ENCODE measurements around the gene MRGPRX3. TPM values are rescaled to one million over a fixed set of nuclear protein-coding genes. Genes with fewer than 3 reads are reported as not detected.

The MRGPRX3 gene
- total and polyA plus RNA-seq, 4 donors: 0.12 to 0.18 TPM; not detected in 2

DNA sequence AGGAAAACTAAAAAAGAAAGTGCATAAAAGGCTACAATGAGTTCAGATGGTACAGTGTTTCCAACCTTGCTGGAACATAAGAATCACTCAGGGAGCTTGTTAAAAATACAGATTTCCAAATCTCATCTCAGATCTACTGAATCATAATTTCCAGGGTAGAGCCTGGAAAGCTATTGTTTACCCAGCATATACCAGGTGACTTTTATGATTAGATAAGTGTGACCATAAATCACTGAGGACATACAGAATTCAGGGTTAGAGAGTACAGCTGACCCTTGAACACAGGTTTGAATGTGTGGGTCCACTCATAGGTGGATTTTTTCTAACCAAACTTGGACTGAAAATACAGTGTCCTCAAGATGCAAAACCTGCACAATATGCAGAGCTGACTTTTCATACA lies 38.4 kb upstream of the MRGPRX3 start:
- peaks cover 19 to 44% (median 23%) of the 10 kb centered on the region in 4 donors for H3K36me3 ChIP-seq (ENCODE audit: control insufficient read depth in 4 of 4, insufficient read depth in 4 of 4, low read length in 4 of 4)

GRCh38 chr11:18100926-18101656 lies 31.3 kb upstream of the MRGPRX3 start:
- Histone ChIP-seq H3K4me3 (no peak overlapping the region), H3K36me3 (ENCODE audit: control insufficient read depth in 4 of 4, insufficient read depth in 4 of 4, low read length in 4 of 4) (peaks cover 10 to 28% (median 18%) of the 10 kb centered on the region in 4 donors), H3K4me1 (ENCODE audit: control insufficient read depth in 5 of 5, insufficient read depth in 5 of 5, low read length in 5 of 5) (peaks cover 0 to 10% (median 9%) of the 10 kb centered on the region in 5 donors), H3K27ac (ENCODE audit: low read depth in 1 of 2, low read length in 1 of 2) (no peak overlapping the region), H3K9ac (ENCODE audit: insufficient read depth in 1 of 2, low read length in 2 of 2) (no peak overlapping the region), H3K9me3 (ENCODE audit: control insufficient read depth in 4 of 4, insufficient read depth in 3 of 4, low read length in 3 of 4) (no peaks in the 10 kb centered on the region), H3K27me3 (ENCODE audit: control insufficient read depth in 3 of 3, insufficient read depth in 3 of 3, low read length in 2 of 3) (no peaks in the 10 kb centered on the region)
- ATAC-seq (ENCODE audit: insufficient read depth, low FRiP score) (no peak), DNase-seq (no peak)
- no peak for TF ChIP-seq CTCF (IDR thresholded peaks at IDR 0.05; ENCODE audit: control extremely low read depth, extremely low read depth)
- WGBS, 2 donors: 30 to 80% methylated on average over 6 of the region's 6 CpGs

More for the DNA sequence above, 38.4 kb upstream of the MRGPRX3 start:
- no peak overlapping the region for H3K4me3 ChIP-seq
- TF ChIP-seq CTCF (IDR thresholded peaks at IDR 0.05; ENCODE audit: control extremely low read depth, extremely low read depth): no peak
- no peak overlapping the region for H3K9ac ChIP-seq (ENCODE audit: insufficient read depth in 1 of 2, low read length in 2 of 2)
- no peaks in the 10 kb centered on the region for H3K9me3 ChIP-seq (ENCODE audit: control insufficient read depth in 4 of 4, insufficient read depth in 3 of 4, low read length in 3 of 4)
- H3K4me1 ChIP-seq (ENCODE audit: control insufficient read depth in 5 of 5, insufficient read depth in 5 of 5, low read length in 5 of 5): no peaks in the 10 kb centered on the region
- no peak overlapping the region for H3K27ac ChIP-seq (ENCODE audit: low read depth in 1 of 2, low read length in 1 of 2)
- ATAC-seq (ENCODE audit: insufficient read depth, low FRiP score) (no peak), DNase-seq (no peak)
- H3K27me3 ChIP-seq (ENCODE audit: control insufficient read depth in 3 of 3, insufficient read depth in 3 of 3, low read length in 2 of 3): no peaks in the 10 kb centered on the region

DNA sequence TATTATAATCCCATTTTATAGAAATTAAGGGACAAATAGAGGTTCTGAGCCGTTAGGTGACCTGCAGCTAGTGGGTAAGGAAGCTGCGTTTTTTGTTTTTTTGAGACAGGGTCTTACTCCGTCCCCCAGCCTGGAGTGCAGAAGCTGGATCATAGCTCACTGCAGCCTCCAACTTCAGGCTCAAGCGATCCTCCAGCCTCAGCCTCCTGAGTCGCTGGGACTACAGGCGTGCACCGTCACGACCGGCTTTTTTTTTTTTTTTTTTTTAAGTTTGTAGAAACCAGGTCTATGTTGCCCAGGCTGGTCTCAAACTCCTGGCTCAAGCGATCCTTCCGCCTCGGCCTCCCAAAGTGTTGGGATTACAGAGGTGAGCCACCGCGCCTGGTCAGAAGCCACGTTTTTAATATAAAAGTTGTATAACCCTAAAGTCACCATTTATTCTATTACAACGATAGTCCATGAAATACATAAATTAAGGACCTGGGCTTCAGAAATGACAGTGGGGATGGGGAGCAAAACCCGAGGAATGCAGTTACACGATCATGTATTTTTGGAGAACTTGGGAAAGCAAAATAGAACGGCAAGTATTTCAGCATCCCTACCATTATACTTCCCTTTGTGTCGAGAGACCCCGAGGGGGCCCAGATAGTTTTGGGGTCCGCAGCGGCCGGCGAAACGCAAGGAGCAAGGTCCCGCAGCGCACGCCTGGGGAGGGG lies 27.1 kb upstream of the MRGPRX3 start:
- H3K27me3 ChIP-seq (ENCODE audit: control insufficient read depth in 3 of 3, insufficient read depth in 3 of 3, low read length in 2 of 3): no peaks in the 10 kb centered on the region
- peaks cover 0 to 12% (median 10%) of the 10 kb centered on the region in 5 donors for H3K4me1 ChIP-seq (ENCODE audit: control insufficient read depth in 5 of 5, insufficient read depth in 5 of 5, low read length in 5 of 5)
- WGBS, 2 donors: 20 to 22% methylated on average over 29 of the region's 29 CpGs
- no peak for TF ChIP-seq CTCF (IDR thresholded peaks at IDR 0.05; ENCODE audit: control extremely low read depth, extremely low read depth)
- H3K27ac ChIP-seq (ENCODE audit: low read depth in 1 of 2, low read length in 1 of 2): peak overlapping the region; percentile 64 to 84
- ATAC-seq (ENCODE audit: insufficient read depth, low FRiP score): no peak
- DNase-seq: peak in 1 of 3 donors; percentile 4
- H3K36me3 ChIP-seq (ENCODE audit: control insufficient read depth in 4 of 4, insufficient read depth in 4 of 4, low read length in 4 of 4): peaks cover 9 to 28% (median 12%) of the 10 kb centered on the region in 4 donors
- peak overlapping the region; percentile 100 for H3K4me3 ChIP-seq
- peak overlapping the region; percentile 47 to 60 for H3K9ac ChIP-seq (ENCODE audit: insufficient read depth in 1 of 2, low read length in 2 of 2)
- H3K9me3 ChIP-seq (ENCODE audit: control insufficient read depth in 4 of 4, insufficient read depth in 3 of 4, low read length in 3 of 4): no peaks in the 10 kb centered on the region

Measured in lung (tissue), 12 donors.